Peyer's patch (tissue), 4 donors: ENCODE results near the gene RBPJ.

Experiments
- CTCF ChIP-seq, 6 experiments: fragments of 450-650 bp in 4 of 6; fragments of 200-600 bp in 2 of 6; sonication (generic) in 1 of 6; IDR thresholded peaks; one replicate each; pipeline ENCODE4 v1.5.1; 2017 to 2019; ENCODE audit warnings: antibody characterized with exemption in 6 of 6, mild to moderate bottlenecking in 3 of 6, moderate library complexity in 1 of 6
- POLR2A ChIP-seq, 2 donors: fragments of 450-650 bp; IDR thresholded peaks; one replicate each; pipeline ENCODE4 v1.5.1; 2017; ENCODE audit warnings: antibody characterized with exemption in 2 of 2, mild to moderate bottlenecking in 2 of 2, moderate library complexity in 2 of 2

GRCh38 chr4:26455571-26455970, 134.8 kb downstream of the RBPJ start:
- TF ChIP-seq CTCF (IDR thresholded peaks at IDR 0.05) (no peak), POLR2A (IDR thresholded peaks at IDR 0.05) (no peak)
